ENCODE measurements around the gene DNAAF1. TPM values are rescaled to one million over a fixed set of nuclear protein-coding genes. Genes with fewer than 3 reads are reported as not detected.

Gene DNAAF1
- 0.94 TPM for total RNA-seq

DNA sequence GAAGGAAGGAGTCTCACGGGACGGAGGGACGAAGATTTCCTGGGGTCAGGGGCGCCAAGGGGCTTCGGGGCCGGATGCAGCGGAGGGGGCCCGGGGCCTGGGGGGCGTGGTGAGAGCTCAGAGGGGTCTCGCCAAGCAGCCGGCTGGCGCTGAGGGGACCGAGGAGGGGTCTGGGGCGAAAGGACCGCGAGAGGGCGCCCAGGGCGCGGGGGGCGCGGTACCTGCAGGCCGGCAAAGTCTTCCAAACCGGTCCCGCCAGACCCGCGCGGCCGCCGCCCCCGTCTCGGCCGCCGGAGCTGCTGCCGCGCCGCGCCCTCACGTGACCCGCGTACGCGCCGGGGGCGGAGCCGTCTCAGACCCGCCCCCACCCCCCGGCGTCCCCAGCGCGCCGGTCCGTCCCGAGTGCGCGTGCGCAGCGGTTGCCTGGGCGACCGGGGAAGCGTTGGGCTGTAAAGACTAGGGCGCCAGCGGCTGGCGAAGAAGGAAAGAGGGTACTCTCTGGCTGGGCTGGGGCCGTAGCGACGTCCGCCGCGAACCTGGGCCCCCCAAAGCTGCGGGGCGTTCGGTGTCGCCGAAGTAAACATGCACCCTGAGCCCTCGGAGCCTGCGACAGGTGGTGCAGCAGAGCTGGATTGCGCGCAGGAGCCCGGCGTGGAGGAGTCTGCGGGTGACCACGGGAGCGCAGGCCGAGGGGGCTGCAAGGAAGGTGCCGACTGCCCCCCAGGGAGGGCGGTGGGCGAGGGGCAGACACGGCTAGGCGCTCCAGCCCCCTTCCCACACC, at the start of gene DNAAF1, which contains the start of gene HSDL1:
Gene DNAAF1 (plus strand): TSS at position 450 of the 781 bp plus-strand sequence. CDS start 133 bp downstream, at position 583.
Gene HSDL1 (minus strand): TSS at position 319 of the 781 bp plus-strand sequence. CDS start 13,856 bp downstream, outside the sequence.

DNA sequence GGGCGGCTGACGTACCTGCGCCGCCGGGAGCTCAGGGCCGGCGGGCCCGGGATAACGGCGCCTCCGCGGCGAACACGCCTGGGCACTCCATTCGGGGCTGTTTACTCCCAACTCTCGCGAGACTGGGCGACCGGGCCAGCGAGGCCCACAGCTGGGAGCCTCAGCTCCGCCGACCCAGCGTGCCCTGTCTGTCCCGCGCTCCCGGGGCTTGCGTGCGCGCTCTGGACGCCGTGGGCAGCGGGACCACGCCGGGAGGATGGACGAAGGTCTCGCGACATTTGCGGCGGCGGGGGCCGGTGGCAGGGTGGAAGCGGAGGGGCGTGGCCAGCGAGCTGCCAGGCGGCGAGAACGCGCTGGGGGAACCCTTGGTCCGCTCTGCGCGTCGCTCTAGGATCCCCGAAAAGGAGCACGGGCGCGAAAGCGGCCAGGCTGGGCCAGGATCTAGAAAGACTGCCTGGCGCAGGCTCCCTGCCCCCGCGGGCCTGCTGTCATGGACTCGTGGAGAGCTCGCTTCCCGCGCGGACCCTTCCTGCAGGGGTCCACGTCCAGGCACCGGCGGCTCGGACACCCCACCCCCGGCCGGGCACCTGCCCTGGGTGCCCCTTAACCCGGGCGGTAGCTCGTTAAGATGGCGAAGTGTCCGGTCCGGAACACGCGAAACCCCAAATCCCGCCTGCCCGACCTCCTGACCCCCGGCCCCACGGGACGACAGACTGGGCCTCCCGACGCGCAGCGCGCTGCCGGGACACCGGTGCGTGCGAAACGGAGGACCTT, 28.2 kb upstream of the DNAAF1 start, which contains the start of gene MBTPS1:
Gene MBTPS1 (minus strand): TSS at position 223 of the 774 bp plus-strand sequence. CDS start 15,159 bp downstream, outside the sequence.

DNA sequence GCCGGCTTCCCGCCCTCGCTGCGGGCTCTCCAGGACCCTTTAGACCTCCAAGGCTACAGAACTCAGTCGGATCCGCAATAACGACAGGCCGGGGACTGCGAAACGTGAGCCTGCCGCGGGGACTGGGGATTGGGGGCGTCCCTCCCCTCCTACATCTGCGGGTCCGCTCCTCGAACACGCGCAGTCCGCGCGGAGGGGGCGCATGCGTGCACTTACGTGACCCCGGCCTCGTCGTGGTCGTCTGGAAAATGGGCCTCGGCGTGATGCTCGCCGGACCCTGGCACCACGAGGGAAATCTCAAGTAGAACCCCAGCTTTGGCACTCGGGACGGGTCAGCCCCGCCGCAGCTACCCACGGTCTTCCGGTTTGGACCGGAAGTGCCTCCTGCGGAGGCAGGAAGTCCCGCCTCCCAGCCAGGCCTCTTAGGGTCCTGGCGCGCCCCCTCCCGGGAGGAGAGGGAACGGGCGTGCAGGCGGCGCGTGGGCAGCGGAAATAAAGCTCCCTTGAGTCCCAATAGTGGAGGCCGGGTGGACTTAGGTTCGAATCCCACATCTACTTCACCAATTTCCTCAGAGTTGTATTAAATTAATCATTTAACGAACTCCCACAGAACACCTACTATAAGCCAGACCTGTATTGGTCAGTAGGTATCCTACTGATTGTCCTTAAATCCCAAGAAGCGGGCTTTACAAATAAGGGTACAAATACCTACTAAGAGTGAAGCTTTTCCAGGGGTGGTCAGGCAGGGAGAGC, 41.8 kb downstream of the DNAAF1 start, which contains the start of gene TAF1C:
Gene TAF1C (minus strand): TSS at position 373 of the 753 bp plus-strand sequence. CDS start 2,069 bp downstream, outside the sequence.

DNA sequence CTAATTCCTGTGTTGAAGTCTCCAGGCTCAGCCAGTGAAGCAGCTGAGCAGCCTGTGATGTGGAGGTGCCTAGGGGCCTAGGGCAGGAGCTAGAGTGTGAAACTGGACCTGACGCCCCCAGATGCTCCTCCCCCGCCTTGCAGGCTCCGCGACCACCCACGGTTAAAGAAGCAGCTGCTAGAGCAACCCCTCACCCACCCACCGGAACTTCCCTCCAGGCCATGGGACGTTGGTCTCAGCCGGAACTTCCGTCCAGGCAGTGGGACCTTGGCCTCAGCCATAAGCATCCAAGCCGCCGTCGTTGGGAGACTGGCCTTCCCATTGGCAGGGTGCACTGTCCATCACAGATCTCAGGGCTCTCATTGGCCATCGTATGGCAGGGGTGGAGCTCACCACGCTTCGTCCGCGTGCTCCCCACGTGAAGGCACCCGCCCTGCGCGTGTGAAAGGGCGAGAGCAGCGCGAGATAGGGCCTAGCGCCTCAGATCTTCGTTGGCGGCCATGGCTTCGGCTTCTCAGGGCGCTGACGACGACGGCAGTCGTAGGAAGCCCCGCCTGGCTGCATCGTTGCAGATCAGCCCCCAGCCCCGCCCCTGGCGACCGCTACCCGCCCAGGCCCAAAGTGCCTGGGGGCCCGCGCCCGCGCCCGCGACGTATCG, 45.8 kb downstream of the DNAAF1 start, which contains the start of gene ADAD2:
Gene ADAD2 (plus strand): TSS at position 427 of the 658 bp plus-strand sequence. CDS start 74 bp downstream, at position 501.

Other genes with a start within 250 kb of the DNAAF1 start
- gene MLYCD, start 246.2 kb upstream of the DNAAF1 start, total RNA-seq: 11.3 TPM
- not detected for gene OSGIN1, start 192.1 kb upstream of the DNAAF1 start, total RNA-seq
- gene NECAB2, start 177.1 kb upstream of the DNAAF1 start, total RNA-seq: 0.63 TPM
- not detected for gene SLC38A8, start 102.5 kb upstream of the DNAAF1 start, total RNA-seq
- 138 TPM for gene MBTPS1, start 28.4 kb upstream of the DNAAF1 start, total RNA-seq
- gene HSDL1, start 131 bp upstream of the DNAAF1 start, total RNA-seq: 146 TPM
- gene TAF1C, start 41.7 kb downstream of the DNAAF1 start, total RNA-seq: 36.3 TPM
- not detected for gene ADAD2, start 45.8 kb downstream of the DNAAF1 start, total RNA-seq
- not detected for gene KCNG4, start 94.7 kb downstream of the DNAAF1 start, total RNA-seq
- gene WFDC1, start 149.6 kb downstream of the DNAAF1 start, total RNA-seq: 0.31 TPM
- gene ATP2C2, start 223.2 kb downstream of the DNAAF1 start, total RNA-seq: 15.0 TPM